Fibroblast of lung (primary cell): ENCODE measurements around the gene HMGN5. TPM values are rescaled to one million over a fixed set of nuclear protein-coding genes. Genes with fewer than 3 reads are reported as not detected.

Source experiments
- DNase-seq, 2 donors: peaks; one replicate each; pipeline versions ENCODE4 v3.0.0 to v3.0.0-alpha.2; 2010; ENCODE audit warnings: low read depth in 2 of 2
- H2AFZ ChIP-seq: 2 replicates; pipeline ENCODE4 v1.5.1; 2012; ENCODE audit warnings: low read length, control low read depth, inconsistent platforms
- H3K27ac ChIP-seq: 2 replicates; pipeline ENCODE4 v1.5.1; 2011; ENCODE audit warnings: low read length, control low read depth; ENCODE audit not compliant: insufficient read depth
- H3K27me3 ChIP-seq: 2 replicates; pipeline ENCODE4 v1.5.1; 2011; ENCODE audit warnings: mild to moderate bottlenecking, low read length; ENCODE audit not compliant: control insufficient read depth, insufficient read depth
- H3K36me3 ChIP-seq: 2 replicates; pipeline ENCODE4 v1.5.1; 2011; ENCODE audit warnings: low read length; ENCODE audit not compliant: control insufficient read depth, insufficient read depth
- H3K4me1 ChIP-seq: 2 replicates; pipeline ENCODE4 v1.5.1; 2011; ENCODE audit warnings: low read length; ENCODE audit not compliant: control insufficient read depth, insufficient read depth; ENCODE audit errors: extremely low read depth
- H3K4me2 ChIP-seq: 2 replicates; pipeline ENCODE4 v1.5.1; 2011; ENCODE audit warnings: low read length, control low read depth; ENCODE audit not compliant: insufficient read depth; ENCODE audit errors: extremely low read depth
- H3K4me3 ChIP-seq, 4 experiments: fragments of 200-600 bp in 1 of 4; sonication (generic) in 1 of 4; replicated peaks in 1 of 4; 2 replicates each; pipeline ENCODE4 v1.5.1; 2011 to 2016; ENCODE audit warnings: low read length in 4 of 4, low read depth in 3 of 4, mild to moderate bottlenecking in 3 of 4, control low read depth in 2 of 4, inconsistent platforms in 1 of 4, mixed read lengths in 1 of 4; ENCODE audit not compliant: insufficient read depth in 1 of 4; ENCODE audit errors: control extremely low read depth in 1 of 4
- H3K79me2 ChIP-seq: 2 replicates; pipeline ENCODE4 v1.5.1; 2012; ENCODE audit warnings: mild to moderate bottlenecking, low read length, inconsistent platforms; ENCODE audit not compliant: control insufficient read depth, insufficient read depth
- H3K9ac ChIP-seq: 2 replicates; pipeline ENCODE4 v1.5.1; 2011; ENCODE audit warnings: mild to moderate bottlenecking, low read length, control low read depth; ENCODE audit not compliant: insufficient read depth
- H3K9me3 ChIP-seq: 2 replicates; pipeline ENCODE4 v1.5.1; 2012; ENCODE audit warnings: low read depth, low read length; ENCODE audit not compliant: control insufficient read depth, insufficient read depth
- H4K20me1 ChIP-seq: 2 replicates; pipeline ENCODE4 v1.5.1; 2011; ENCODE audit warnings: low read length; ENCODE audit not compliant: control insufficient read depth, insufficient read depth; ENCODE audit errors: extremely low read depth
- EZH2 ChIP-seq: IDR thresholded peaks from 2 replicates; pipeline ENCODE4 v1.5.1; 2012; ENCODE audit warnings: low read length, control low read depth, mild to moderate bottlenecking; ENCODE audit errors: missing control alignments
- polyA plus RNA-seq, 2 donors: library from polyadenylated mRNA; depleted of rRNA in 1 of 2; stranded (reverse) in 1 of 2; unstranded in 1 of 2; fragments of >200 nt; gene quantifications; 2 replicates each; pipeline ENCODE4 v1.2.1, GENCODE V29; 2011 to 2012; ENCODE audit warnings: missing spikeins in 1 of 2
- total RNA-seq: library from RNA; depleted of rRNA; stranded (reverse); fragments of >200 nt; gene quantifications from 2 replicates; pipeline ENCODE4 v1.2.1, GENCODE V29; 2014
- TF ChIP-seq, protein P1 (sequence below), 2 donors: IDR thresholded peaks in 1 of 2; conservative IDR thresholded peaks in 1 of 2; 1 replicate in 1 of 2; 2 replicates in 1 of 2; pipeline ENCODE4 v1.5.1; 2011 to 2012; ENCODE audit warnings: low read length in 2 of 2, control low read depth in 1 of 2, inconsistent platforms in 1 of 2, low read depth in 1 of 2, mild to moderate bottlenecking in 1 of 2

The HMGN5 gene
- total and polyA plus RNA-seq, 2 donors (not counting 1 experiment from before 2014, with no cell fraction given), result 1.7 to 4.4 TPM

DNA sequence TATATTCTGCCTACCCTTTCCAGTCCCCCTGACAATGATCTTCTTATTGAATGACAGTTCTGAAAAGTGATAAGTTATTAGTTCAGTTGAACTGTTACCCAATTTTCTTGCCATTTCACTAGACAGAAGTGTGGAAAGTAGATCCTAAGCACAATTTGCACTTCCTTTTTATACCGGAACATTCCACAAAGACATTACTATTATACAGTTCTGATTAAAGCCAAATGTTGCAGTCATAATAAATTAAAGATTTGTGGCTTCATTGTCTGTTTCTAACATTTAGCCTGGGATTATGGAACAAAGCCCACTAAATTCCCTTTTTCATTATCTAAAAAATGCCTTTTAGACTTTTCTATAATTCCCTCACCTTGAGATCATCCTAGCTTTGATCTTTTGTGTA, 14.0 kb upstream of the HMGN5 start:
- H3K79me2 ChIP-seq, result no peaks in the 10 kb centered on the region
- no peak overlapping the region for H3K4me2 ChIP-seq
- no peaks in the 10 kb centered on the region for H3K36me3 ChIP-seq
- no peak overlapping the region for H3K27ac ChIP-seq
- no peak overlapping the region for H2AFZ ChIP-seq
- H3K27me3 ChIP-seq, result no peaks in the 10 kb centered on the region
- H3K9ac ChIP-seq, result no peak overlapping the region
- no peaks in the 10 kb centered on the region for H4K20me1 ChIP-seq
- no peak for DNase-seq
- H3K4me1 ChIP-seq, result no peaks in the 10 kb centered on the region
- no peak overlapping the region for H3K4me3 ChIP-seq
- H3K9me3 ChIP-seq, result no peaks in the 10 kb centered on the region
- TF ChIP-seq, protein P1, sequence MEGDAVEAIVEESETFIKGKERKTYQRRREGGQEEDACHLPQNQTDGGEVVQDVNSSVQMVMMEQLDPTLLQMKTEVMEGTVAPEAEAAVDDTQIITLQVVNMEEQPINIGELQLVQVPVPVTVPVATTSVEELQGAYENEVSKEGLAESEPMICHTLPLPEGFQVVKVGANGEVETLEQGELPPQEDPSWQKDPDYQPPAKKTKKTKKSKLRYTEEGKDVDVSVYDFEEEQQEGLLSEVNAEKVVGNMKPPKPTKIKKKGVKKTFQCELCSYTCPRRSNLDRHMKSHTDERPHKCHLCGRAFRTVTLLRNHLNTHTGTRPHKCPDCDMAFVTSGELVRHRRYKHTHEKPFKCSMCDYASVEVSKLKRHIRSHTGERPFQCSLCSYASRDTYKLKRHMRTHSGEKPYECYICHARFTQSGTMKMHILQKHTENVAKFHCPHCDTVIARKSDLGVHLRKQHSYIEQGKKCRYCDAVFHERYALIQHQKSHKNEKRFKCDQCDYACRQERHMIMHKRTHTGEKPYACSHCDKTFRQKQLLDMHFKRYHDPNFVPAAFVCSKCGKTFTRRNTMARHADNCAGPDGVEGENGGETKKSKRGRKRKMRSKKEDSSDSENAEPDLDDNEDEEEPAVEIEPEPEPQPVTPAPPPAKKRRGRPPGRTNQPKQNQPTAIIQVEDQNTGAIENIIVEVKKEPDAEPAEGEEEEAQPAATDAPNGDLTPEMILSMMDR (conservative IDR thresholded peaks at IDR 0.05 in 1 of 2, IDR thresholded peaks at IDR 0.05 in 1 of 2; ENCODE audit: low read depth in 1 of 2, low read length in 2 of 2), result no peak
- no peak for TF ChIP-seq EZH2

DNA sequence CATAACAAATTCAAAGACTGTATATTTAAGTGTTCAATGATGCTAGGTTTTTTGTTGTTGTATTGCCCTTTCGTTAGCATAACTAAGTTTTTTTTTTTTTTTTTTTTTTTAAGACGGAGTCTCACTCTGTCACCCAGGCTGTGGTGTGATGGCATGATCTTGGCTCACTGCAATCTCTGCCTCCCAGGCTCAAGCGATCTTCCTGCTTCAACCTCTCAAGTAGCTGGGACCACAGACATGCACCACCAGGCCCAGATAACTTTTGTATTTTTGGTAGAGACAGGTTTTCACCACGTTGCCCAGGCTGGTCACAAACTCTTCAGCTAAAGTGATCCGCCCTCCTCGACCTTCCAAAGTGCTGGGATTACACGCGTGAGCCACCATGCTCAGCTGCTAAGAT, 7.2 kb upstream of the HMGN5 start:
- no peak overlapping the region for H2AFZ ChIP-seq
- H3K4me2 ChIP-seq, result no peak overlapping the region
- H3K4me3 ChIP-seq, result no peak overlapping the region
- TF ChIP-seq EZH2, result no peak
- TF ChIP-seq, protein P1 (conservative IDR thresholded peaks at IDR 0.05 in 1 of 2, IDR thresholded peaks at IDR 0.05 in 1 of 2; ENCODE audit: low read depth in 1 of 2, low read length in 2 of 2), result no peak
- H3K4me1 ChIP-seq, result no peaks in the 10 kb centered on the region
- H3K9ac ChIP-seq, result no peak overlapping the region
- no peaks in the 10 kb centered on the region for H3K27me3 ChIP-seq
- peaks cover 2% of the 10 kb centered on the region for H3K79me2 ChIP-seq
- H3K27ac ChIP-seq, result no peak overlapping the region
- no peaks in the 10 kb centered on the region for H3K9me3 ChIP-seq
- no peak for DNase-seq
- H3K36me3 ChIP-seq, result no peaks in the 10 kb centered on the region
- no peaks in the 10 kb centered on the region for H4K20me1 ChIP-seq

DNA sequence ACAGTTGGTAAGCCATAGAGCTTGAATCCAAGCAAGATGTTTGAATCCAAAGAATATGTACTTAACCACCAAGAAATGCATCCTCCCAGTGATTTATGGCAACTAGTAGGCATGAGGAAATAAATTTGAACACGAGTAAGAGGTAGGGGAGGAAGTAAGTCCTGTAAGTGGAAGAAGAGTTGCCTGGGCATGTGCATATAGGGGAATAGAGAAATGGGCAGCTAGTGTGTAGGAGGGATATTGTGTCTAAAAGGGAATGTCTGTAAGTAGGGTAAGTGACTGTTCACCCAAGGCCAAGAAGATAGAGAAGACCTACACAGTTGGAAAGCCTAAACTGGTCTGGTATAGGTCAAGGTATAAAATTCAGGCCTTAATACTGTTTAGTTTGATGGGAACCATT, 4.8 kb upstream of the HMGN5 start:
- peaks cover 12% of the 10 kb centered on the region for H3K79me2 ChIP-seq

More for the DNA sequence above, 4.8 kb upstream of the HMGN5 start:
- no peaks in the 10 kb centered on the region for H3K36me3 ChIP-seq
- no peak for TF ChIP-seq EZH2
- TF ChIP-seq, protein P1 (conservative IDR thresholded peaks at IDR 0.05 in 1 of 2, IDR thresholded peaks at IDR 0.05 in 1 of 2; ENCODE audit: low read depth in 1 of 2, low read length in 2 of 2), result no peak
- no peak overlapping the region for H3K4me2 ChIP-seq
- DNase-seq, result no peak
- H3K27me3 ChIP-seq, result no peaks in the 10 kb centered on the region
- no peaks in the 10 kb centered on the region for H3K9me3 ChIP-seq
- H3K9ac ChIP-seq, result no peak overlapping the region
- H2AFZ ChIP-seq, result no peak overlapping the region
- no peak overlapping the region for H3K4me3 ChIP-seq
- H3K4me1 ChIP-seq, result no peaks in the 10 kb centered on the region
- no peak overlapping the region for H3K27ac ChIP-seq
- H4K20me1 ChIP-seq, result no peaks in the 10 kb centered on the region
